ENCODE results near the gene RANBP17.

The RANBP17 gene

DNA sequence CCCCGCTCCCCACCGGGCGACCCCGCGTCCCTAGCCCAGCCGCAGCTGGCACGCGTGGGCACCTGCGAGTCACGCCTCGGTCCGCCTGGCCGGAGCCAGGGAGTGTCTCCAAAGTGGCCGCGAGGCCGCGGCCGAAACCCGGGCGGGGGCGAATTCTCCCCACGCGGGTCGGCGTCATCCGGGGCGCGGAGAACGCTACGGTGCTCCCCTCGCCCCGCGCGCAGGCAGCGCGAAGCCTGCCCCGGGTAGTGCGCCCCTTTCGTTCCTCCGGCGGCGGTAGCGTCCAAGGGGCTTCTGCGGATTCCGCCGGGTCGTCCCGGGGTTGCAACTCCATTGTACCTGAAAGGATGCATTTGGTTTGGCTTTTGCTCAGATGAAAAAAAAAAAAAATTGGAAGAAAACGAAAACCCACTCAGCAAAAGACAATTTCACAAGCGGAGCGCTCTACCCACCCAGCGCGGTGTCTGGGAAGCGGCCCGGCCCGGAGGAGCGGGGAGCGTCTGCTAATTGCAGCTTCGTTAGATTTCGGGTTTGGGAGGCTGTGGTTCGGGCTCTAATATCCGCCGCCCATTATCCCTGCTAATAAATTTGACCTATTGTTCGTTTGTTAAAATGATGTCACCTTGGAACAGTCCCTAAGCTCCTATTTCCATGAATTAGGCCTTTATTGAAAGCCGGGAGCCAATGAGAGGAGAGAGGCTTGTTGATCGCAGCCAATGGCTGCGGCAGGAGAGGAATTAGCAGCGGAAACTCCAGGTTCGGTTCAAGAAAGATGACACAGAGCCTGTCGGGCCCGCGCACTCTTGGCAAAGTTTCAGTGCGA lies 446.8 kb downstream of the RANBP17 start, which contains the start of gene TLX3:
TSS of gene TLX3 (plus strand) at position 796 of the 823 bp plus-strand sequence. CDS start 118 bp downstream, outside the sequence.
- TF ChIP-seq PPARA (CRISPR knock-in tag; IDR thresholded peaks at IDR 0.05; ENCODE audit: borderline replicate concordance) (no peak), GLIS3 (CRISPR knock-in tag; IDR thresholded peaks at IDR 0.05) (no peak), ISL1 (CRISPR knock-in tag; IDR thresholded peaks at IDR 0.05) (no peak), ZNF8 (CRISPR knock-in tag; IDR thresholded peaks at IDR 0.05) (no peak), ZFP30 (CRISPR knock-in tag; IDR thresholded peaks at IDR 0.05) (no peak), SNAI2 (CRISPR knock-in tag; IDR thresholded peaks at IDR 0.05) (no peak), BACH2 (CRISPR knock-in tag; IDR thresholded peaks at IDR 0.05; ENCODE audit: borderline replicate concordance) (no peak), ZNF565 (CRISPR knock-in tag; conservative IDR thresholded peaks at IDR 0.05; ENCODE audit: low read depth) (no peak), ZNF70 (CRISPR knock-in tag; IDR thresholded peaks at IDR 0.05) (no peak), TCF4 (CRISPR knock-in tag; IDR thresholded peaks at IDR 0.05; ENCODE audit: borderline replicate concordance) (no peak), OSR1 (CRISPR knock-in tag; IDR thresholded peaks at IDR 0.05) (no peak), ARNTL (CRISPR knock-in tag; IDR thresholded peaks at IDR 0.05; ENCODE audit: borderline replicate concordance, low read depth) (no peak), ZFP3 (CRISPR knock-in tag; IDR thresholded peaks at IDR 0.05) (no peak), CSDC2 (CRISPR knock-in tag; IDR thresholded peaks at IDR 0.05) (no peak)
- TF ChIP-seq, protein P1, sequence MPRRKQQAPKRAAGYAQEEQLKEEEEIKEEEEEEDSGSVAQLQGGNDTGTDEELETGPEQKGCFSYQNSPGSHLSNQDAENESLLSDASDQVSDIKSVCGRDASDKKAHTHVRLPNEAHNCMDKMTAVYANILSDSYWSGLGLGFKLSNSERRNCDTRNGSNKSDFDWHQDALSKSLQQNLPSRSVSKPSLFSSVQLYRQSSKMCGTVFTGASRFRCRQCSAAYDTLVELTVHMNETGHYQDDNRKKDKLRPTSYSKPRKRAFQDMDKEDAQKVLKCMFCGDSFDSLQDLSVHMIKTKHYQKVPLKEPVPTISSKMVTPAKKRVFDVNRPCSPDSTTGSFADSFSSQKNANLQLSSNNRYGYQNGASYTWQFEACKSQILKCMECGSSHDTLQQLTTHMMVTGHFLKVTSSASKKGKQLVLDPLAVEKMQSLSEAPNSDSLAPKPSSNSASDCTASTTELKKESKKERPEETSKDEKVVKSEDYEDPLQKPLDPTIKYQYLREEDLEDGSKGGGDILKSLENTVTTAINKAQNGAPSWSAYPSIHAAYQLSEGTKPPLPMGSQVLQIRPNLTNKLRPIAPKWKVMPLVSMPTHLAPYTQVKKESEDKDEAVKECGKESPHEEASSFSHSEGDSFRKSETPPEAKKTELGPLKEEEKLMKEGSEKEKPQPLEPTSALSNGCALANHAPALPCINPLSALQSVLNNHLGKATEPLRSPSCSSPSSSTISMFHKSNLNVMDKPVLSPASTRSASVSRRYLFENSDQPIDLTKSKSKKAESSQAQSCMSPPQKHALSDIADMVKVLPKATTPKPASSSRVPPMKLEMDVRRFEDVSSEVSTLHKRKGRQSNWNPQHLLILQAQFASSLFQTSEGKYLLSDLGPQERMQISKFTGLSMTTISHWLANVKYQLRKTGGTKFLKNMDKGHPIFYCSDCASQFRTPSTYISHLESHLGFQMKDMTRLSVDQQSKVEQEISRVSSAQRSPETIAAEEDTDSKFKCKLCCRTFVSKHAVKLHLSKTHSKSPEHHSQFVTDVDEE (CRISPR knock-in tag; IDR thresholded peaks at IDR 0.05), result no peak; the same call in 1 of the 2 replicates
- TF ChIP-seq, protein P2, sequence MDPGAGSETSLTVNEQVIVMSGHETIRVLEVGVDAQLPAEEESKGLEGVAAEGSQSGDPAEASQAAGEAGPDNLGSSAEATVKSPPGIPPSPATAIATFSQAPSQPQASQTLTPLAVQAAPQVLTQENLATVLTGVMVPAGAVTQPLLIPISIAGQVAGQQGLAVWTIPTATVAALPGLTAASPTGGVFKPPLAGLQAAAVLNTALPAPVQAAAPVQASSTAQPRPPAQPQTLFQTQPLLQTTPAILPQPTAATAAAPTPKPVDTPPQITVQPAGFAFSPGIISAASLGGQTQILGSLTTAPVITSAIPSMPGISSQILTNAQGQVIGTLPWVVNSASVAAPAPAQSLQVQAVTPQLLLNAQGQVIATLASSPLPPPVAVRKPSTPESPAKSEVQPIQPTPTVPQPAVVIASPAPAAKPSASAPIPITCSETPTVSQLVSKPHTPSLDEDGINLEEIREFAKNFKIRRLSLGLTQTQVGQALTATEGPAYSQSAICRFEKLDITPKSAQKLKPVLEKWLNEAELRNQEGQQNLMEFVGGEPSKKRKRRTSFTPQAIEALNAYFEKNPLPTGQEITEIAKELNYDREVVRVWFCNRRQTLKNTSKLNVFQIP (CRISPR knock-in tag; IDR thresholded peaks at IDR 0.05; ENCODE audit: borderline replicate concordance, low read depth), result no peak
- TF ChIP-seq, protein P3, sequence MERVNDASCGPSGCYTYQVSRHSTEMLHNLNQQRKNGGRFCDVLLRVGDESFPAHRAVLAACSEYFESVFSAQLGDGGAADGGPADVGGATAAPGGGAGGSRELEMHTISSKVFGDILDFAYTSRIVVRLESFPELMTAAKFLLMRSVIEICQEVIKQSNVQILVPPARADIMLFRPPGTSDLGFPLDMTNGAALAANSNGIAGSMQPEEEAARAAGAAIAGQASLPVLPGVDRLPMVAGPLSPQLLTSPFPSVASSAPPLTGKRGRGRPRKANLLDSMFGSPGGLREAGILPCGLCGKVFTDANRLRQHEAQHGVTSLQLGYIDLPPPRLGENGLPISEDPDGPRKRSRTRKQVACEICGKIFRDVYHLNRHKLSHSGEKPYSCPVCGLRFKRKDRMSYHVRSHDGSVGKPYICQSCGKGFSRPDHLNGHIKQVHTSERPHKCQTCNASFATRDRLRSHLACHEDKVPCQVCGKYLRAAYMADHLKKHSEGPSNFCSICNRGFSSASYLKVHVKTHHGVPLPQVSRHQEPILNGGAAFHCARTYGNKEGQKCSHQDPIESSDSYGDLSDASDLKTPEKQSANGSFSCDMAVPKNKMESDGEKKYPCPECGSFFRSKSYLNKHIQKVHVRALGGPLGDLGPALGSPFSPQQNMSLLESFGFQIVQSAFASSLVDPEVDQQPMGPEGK (CRISPR knock-in tag; IDR thresholded peaks at IDR 0.05; ENCODE audit: borderline replicate concordance), result no peak
- TF ChIP-seq, protein P4, sequence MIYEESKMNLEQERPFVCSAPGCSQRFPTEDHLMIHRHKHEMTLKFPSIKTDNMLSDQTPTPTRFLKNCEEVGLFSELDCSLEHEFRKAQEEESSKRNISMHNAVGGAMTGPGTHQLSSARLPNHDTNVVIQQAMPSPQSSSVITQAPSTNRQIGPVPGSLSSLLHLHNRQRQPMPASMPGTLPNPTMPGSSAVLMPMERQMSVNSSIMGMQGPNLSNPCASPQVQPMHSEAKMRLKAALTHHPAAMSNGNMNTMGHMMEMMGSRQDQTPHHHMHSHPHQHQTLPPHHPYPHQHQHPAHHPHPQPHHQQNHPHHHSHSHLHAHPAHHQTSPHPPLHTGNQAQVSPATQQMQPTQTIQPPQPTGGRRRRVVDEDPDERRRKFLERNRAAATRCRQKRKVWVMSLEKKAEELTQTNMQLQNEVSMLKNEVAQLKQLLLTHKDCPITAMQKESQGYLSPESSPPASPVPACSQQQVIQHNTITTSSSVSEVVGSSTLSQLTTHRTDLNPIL (CRISPR knock-in tag; IDR thresholded peaks at IDR 0.05; ENCODE audit: low read depth), result no peak
- TF ChIP-seq, protein P5, sequence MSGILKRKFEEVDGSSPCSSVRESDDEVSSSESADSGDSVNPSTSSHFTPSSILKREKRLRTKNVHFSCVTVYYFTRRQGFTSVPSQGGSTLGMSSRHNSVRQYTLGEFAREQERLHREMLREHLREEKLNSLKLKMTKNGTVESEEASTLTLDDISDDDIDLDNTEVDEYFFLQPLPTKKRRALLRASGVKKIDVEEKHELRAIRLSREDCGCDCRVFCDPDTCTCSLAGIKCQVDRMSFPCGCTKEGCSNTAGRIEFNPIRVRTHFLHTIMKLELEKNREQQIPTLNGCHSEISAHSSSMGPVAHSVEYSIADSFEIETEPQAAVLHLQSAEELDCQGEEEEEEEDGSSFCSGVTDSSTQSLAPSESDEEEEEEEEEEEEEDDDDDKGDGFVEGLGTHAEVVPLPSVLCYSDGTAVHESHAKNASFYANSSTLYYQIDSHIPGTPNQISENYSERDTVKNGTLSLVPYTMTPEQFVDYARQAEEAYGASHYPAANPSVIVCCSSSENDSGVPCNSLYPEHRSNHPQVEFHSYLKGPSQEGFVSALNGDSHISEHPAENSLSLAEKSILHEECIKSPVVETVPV (CRISPR knock-in tag; IDR thresholded peaks at IDR 0.05), result no peak
- ATAC-seq, result peak; percentile 92

DNA sequence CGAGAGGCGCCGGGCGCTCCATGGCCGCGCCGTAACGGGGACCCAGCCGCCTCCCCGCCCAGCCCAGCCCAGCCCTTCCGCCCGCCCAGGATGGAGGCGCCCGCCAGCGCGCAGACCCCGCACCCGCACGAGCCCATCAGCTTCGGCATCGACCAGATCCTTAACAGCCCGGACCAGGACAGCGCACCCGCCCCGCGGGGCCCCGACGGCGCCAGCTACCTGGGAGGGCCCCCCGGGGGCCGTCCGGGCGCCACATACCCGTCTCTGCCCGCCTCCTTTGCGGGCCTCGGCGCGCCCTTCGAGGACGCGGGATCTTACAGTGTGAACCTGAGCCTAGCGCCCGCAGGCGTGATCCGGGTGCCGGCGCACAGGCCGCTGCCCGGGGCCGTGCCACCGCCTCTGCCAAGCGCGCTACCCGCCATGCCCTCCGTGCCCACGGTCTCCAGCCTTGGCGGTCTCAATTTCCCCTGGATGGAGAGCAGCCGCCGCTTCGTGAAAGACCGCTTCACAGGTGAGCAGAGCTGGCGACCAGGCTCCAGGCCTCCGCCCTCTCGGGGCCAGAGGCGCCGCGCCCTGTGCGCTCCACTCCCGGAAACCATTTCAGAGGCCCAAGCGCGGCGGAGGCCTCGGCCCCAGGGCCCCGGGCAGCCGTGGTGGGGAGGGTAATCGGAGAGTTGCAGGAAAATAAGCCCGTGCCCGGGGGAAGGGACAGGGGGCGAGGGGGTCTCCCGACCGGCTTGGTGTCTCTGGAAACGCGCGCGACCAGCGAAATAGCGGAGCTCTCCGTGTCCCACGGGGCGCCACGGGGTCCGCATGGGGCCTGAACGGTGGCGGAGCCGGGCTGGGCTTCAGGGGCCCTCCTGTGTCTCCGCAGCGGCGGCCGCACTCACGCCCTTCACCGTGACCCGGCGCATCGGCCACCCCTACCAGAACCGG lies 447.7 kb downstream of the RANBP17 start:
- ATAC-seq, result peak; percentile 61
- no peak for TF ChIP-seq ZFP30 (CRISPR knock-in tag; IDR thresholded peaks at IDR 0.05)
- no peak for TF ChIP-seq ZNF8 (CRISPR knock-in tag; IDR thresholded peaks at IDR 0.05)
- no peak for TF ChIP-seq ZC3H10 (CRISPR knock-in tag; IDR thresholded peaks at IDR 0.05)
- no peak for TF ChIP-seq OSR1 (CRISPR knock-in tag; IDR thresholded peaks at IDR 0.05)
- no peak for TF ChIP-seq TCF4 (CRISPR knock-in tag; IDR thresholded peaks at IDR 0.05; ENCODE audit: borderline replicate concordance)
- no peak for TF ChIP-seq ARNTL (CRISPR knock-in tag; IDR thresholded peaks at IDR 0.05; ENCODE audit: borderline replicate concordance, low read depth)
- TF ChIP-seq, protein P2 (CRISPR knock-in tag; IDR thresholded peaks at IDR 0.05; ENCODE audit: borderline replicate concordance, low read depth), result no peak
- TF ChIP-seq ZNF565 (CRISPR knock-in tag; conservative IDR thresholded peaks at IDR 0.05; ENCODE audit: low read depth), result no peak
- TF ChIP-seq, protein P5 (CRISPR knock-in tag; IDR thresholded peaks at IDR 0.05), result no peak
- no peak for TF ChIP-seq TOX (CRISPR knock-in tag; IDR thresholded peaks at IDR 0.05; ENCODE audit: borderline replicate concordance)

Data from SK-N-SH treated with all-trans-retinoic acid at 6 μM for 48 hours (cell line).